Measurements from ENCODE around the gene ALOX15.

DNA sequence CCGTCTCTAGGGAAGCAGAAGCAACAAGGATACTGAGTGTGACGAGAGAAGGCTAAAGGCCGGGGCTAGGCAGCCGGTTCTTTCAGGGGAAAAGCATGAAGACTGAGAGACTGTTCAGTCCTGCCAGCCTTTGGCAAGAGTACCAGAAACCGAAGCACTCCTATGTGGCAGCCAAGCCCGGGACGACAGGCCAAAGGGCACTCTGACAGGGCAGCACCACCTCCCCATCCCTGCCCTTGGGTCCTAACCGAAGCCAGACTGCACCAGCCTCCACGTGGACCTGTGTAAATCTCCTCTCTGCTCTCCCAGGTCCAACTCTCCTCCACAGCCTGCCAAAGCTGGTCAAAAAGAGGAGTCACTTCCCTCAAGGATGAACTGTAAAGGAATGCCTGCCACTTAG lies 23.5 kb upstream of the ALOX15 start:
- TF ChIP-seq CTCF (IDR thresholded peaks at IDR 0.05; ENCODE audit: insufficient read depth, low read length, poor library complexity, severe bottlenecking), result no peak
- no peak for TF ChIP-seq EZH2phosphoT487 (conservative IDR thresholded peaks at IDR 0.05; ENCODE audit: low read length)

Measured in SU-DHL-6 (cell line).